ENCODE data around the gene ITPR3.

Gene ITPR3

GRCh38 chr6:33640361-33640760 lies 19.2 kb downstream of the ITPR3 start:
- DNase-seq = no peak

DNA sequence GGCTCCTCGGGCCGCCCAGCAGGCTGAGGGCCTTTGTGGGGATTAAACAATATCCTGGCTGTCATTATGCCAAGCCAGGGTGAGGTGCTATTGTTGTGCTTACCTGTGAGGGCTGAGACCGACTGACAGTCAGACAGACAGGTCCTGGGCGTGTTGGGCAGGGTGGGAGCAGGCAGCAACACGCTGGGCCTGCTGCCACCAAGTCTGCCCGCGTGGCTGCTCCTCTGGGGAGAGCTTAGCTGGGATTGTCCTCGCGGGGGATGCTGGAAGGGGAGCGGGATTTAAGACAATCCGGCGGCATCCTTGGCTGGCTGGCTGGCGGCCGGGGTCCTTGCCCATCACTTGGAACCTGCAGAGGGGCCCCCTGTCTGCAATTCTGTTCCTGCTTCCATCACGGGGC lies 20.0 kb downstream of the ITPR3 start:
- peak; percentile 23 for DNase-seq

- DNase-seq = no peak
Measured at GRCh38 chr6:33641602-33642001, 20.5 kb downstream of the ITPR3 start.

GRCh38 chr6:33642897-33643296 lies 21.8 kb downstream of the ITPR3 start:
- DNase-seq = no peak

DNA sequence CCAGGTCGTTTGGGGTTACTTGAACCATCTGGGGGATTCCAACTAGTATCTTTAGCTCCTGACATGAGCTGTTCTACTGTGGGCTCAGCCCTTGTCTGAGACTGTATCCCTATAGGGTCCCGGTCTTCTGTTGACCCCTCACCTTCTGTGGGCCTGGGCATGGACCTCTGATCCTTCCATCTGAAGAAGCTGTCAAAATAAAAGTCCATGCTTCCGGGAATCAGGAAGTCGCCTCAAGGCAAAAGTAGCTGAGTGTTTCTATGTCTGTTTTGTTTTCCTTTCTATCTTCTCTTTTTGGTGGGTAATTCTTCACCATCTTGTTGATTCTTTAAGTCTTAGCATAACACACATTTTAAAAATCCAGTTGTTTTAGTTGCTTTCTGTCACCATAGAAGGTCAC lies 30.3 kb downstream of the ITPR3 start:
- no peak for DNase-seq

DNA sequence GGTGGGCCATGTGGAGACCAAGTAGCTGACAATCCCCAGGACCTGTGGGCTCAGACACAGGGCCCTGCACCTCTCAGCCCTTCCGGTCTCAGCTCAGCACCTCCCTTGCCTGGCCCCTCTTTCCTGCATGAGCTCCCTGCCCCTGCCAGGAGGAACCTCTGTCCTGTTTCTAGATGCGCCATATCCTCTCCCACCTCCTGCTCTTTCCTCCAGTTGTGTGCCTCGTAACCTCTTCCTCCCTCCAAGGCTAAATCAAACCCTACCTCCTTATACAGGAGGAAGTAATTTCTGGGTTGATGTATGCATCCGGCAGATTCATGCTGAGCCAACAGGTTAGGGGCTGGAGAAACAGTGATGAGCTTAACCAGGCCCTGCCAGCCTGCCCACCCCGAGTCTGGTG lies 30.9 kb downstream of the ITPR3 start:
- no peak for DNase-seq

GRCh38 chr6:33654831-33655554 lies 33.9 kb downstream of the ITPR3 start:
- DNase-seq = peak; percentile 19

DNA sequence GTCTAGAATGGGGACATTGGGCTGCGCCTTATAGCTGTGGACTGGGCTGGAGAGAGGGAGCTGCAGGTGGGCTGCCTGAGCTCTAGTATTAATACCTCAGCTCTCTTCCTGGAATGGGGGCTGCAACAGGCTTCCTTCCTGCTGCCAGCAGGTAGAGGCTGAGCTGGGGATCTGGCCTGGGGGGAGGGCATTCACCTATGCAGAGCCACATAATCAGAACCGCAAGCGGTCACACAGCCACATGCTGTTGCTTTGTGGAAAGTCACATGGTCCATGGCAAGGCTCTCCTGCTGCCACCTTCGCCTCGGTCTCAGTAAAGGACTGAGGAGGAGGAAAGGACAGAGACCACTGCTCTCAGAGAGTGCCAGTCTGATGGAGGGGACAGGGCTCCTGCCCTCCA lies 35.7 kb downstream of the ITPR3 start:
- no peak for DNase-seq

DNA sequence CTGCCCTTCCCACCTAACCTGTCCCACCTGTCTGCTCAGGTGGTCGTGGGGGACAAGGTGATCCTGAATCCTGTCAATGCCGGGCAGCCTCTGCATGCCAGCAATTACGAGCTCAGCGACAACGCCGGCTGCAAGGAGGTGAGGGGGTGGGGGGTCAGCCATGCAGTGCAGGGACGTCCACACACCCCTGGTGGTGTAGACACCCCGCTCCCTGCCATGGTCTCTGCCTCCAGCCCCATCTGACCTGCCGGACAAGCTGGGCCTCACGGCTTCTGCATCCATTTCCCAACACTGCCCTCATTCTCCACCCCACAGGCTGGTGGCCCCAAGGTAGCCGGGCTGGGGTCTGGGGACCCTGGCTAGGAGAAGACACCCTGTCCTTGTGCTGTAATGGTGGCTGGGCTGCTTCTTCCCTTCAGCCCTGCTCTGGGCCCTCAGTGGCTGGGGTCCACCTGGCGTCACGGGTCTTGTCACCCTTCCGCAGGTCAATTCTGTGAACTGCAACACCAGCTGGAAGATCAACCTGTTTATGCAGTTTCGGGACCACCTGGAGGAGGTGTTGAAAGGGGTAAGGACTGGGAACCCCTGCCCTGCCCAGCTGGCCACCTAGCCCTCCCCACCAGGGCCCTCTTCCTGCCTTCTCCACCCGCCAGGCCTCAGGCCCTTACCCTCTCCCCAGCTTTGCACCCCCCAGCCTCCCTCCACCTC lies 38.0 kb downstream of the ITPR3 start:
- no peak for DNase-seq

DNA sequence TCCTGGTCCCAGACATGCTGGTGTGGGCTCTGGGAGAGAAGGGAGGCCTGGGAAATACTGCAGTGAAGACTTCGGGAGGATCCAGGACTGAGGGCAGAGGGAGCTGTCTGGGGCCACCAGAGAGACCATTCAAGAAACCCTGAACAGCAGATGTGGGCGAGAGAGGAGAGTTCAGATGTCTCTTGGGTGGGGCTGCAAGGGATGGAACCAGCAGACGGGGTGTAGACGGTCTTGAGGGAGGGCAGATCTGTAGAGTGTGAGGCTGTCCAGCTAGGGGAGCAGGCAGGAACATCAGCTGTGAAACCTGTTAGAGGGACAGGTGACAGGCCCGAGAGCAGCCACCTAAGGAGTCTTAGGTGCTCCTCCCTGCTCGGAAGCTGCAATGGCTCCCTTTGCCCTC lies 38.9 kb downstream of the ITPR3 start:
- DNase-seq = no peak

DNA sequence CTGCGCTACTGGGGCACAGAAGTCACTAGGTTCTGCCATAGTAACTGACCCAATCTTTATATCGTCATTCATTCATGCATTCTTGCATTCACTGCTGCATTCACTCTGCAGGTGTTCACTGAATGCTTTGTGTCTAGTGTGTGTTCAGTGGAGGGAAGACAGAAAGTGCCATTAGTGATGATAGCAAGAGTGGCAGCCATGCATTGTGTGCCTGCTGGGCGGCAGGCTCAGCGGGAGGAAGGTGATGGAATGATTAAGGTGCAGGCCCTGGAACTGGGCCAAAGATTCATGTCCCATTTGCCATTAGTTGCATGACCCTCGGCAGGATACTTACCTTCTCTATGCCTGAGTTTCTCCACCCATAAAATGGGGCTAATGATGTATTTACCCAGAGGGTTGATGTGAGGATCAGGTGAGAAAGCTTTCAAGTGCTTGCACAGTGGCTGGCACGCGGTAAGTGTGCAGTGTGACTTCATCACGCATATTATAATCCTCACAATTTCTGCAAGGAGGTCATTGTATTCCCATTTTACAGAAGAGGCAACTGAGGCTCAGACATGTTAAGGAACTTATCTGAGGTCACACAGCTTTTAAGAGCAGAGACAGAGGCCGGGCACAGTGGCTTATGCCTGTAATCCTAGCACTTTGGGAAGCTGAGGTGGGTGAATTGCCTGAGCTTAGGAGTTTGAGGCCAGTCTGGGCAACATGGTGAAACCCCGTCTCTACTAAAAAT lies 40.1 kb downstream of the ITPR3 start:
- DNase-seq = no peak

GRCh38 chr6:33662318-33662717 lies 41.2 kb downstream of the ITPR3 start:
- no peak for DNase-seq

DNA sequence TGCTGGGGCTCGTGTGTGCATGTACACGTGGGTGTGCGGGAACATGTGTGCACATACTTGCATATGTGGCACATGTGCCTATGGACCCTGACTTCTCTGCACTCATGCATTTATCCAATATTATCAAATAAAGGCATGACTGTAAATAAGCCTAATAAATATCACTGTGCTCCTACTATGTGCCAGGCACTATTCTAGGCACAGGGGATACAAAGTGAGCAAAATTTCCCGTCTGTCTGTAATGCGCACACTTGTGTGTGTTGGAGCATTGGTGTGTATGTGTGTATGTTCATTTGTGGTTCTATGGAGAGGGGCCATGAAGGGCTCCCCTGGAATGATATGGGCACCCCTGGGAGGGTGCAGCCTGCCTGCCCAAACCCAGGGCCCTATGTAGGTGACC lies 41.9 kb downstream of the ITPR3 start:
- DNase-seq = no peak

- DNase-seq = no peak
Measured at GRCh38 chr6:33663727-33664449, 42.8 kb downstream of the ITPR3 start.

DNA sequence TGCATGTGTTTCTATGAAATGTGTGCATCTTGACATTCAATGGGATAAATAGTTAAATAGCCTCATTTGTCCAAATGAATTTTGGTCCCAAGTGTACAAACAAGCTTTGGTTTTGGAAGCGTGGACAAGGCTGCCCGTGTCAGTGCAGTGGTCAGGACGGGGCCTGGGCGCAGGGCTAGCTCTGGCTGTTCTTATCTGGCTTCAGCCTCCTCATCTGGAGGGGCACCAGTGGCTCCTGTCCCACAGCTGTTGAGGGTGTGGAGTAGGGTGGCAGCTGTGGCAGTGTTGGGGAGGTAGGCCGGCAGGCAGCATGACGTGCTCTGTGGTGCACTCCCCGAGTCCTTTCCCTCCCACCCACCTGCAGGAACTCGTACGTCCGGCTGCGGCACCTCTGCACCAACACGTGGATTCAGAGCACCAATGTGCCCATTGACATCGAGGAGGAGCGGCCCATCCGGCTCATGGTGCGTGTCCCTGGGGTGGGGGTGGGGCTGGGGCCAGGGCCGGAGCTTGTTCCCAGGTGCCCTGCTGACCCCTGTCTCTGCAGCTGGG lies 43.5 kb downstream of the ITPR3 start:
- DNase-seq = no peak

GRCh38 chr6:33665957-33666356 lies 44.8 kb downstream of the ITPR3 start:
- no peak for DNase-seq

DNA sequence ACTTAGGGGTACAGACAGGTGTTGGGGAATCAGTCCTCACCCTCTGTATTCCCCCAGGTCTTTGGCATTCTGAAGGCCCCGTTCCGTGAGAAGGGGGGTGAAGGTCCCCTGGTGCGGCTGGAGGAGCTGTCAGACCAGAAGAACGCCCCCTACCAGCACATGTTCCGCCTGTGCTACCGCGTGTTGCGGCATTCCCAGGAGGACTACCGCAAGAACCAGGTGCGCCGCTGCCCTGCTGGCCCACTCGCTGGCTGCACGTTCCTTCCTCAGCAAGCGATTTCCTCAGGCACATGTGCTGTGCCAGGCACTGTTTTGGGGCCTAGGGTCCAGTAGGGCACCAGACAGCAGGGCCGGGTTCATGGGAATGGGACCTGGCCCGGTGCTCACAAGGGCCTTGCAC lies 46.0 kb downstream of the ITPR3 start:
- no peak for DNase-seq

- DNase-seq = no peak
Measured at GRCh38 chr6:33667776-33668175, 46.7 kb downstream of the ITPR3 start.

DNA sequence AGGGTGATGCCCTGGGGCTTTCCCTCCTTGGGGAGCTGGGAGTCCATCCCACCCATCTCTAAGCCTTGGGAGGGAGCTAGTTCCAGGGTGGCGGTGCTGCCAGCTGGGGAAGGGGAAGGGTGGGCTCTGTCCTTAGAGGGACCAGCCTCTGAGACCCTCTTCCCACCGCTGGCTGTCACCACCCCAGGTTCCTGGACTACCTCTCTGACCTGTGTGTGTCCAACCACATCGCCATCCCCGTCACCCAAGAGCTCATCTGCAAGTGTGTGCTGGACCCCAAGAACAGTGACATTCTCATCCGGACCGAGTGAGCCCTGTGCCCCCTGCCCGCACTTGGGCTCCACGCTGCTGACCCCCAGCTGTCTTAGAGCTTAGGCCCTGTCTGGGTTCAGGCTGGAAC lies 47.2 kb downstream of the ITPR3 start:
- DNase-seq = no peak

DNA sequence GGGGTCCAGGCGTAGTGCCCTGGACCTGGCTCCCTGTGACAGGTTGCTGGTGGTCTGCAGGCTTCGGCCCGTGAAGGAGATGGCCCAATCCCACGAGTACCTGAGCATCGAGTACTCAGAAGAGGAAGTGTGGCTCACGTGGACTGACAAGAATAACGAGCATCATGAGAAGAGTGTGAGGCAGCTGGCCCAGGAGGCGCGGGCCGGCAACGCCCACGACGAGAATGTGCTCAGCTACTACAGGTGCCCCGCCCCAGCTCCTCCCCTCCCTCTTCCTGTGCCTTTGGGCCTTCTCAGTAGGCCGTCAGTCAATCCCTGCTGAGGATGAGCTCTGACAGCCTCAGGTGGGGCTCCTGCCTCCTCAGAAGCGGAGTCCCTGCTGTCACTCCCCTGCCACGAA lies 47.8 kb downstream of the ITPR3 start:
- no peak for DNase-seq

DNA sequence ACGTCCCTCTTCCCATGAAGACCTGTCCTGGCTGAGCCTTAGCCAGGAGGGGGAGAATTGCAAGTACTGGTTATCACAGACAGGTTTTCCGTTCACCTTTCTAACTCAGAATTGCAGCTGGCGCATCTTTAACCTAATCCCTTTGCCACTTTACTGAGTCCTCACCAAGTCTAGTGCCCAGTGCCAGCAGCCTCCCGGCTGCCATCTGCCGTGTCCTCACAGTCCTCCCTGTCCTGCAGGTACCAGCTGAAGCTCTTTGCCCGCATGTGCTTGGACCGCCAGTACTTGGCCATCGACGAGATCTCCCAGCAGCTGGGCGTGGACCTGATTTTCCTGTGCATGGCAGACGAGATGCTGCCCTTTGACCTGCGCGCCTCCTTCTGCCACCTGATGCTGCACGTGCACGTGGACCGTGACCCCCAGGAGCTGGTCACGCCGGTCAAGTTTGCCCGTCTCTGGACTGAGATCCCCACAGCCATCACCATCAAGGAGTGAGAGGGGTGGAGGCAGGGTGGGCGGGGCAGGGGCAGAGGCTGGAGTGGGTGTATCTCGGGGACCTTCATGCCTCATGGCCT lies 49.1 kb downstream of the ITPR3 start:
- DNase-seq = no peak

DNA sequence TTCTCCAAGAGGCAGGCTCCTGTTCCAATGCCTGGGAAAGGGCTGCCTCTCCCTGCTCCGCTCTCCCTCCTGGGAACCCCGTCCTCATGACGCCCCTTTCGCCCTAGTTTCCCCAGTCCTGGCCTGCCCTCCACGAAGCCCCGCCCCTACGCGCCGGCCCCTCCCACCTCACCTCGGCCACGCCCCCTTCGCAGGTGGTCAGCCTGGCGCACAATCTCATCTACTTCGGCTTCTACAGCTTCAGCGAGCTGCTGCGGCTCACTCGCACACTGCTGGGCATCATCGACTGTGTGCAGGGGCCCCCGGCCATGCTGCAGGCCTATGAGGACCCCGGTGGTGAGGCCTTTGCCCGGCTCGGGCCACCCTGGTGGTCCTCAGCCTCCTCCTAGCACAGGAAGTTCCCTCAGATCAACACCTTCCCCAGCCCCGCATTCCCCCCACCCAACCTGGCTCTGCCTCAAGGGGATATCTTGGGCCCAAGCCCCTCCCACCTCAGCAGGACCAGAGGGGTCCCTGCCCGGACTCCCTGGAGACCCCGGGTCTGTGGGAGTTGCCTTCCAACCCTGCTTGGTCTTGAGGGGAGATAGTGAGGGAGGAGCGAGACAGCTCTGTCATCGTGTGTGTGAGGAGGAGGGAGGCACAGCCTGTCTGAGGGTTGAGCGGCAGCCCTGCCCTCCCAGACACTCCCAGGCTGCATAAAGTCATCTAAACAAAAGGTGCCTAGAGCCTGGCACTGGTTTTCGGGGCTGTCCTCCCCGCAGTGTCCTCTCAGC lies 50.0 kb downstream of the ITPR3 start:
- DNase-seq = no peak

Measured in NCI-H2171 treated with DMSO at 0.1 percent for 48 hours (cell line).